OCI-LY3 (cell line): ENCODE data around the gene TOR1A.

Experiments
- EZH2phosphoT487 ChIP-seq: fragments of 200-600 bp; shearing (Covaris generic); IDR thresholded peaks from 2 replicates; pipeline ENCODE4 v1.6.1; 2018; ENCODE audit warnings: antibody characterized with exemption, mixed run types, low read depth
- TF ChIP-seq, protein P1 (sequence below): fragments of 200-600, 300-600 bp; sonication (generic); IDR thresholded peaks from 2 replicates; pipeline ENCODE4 v1.5.1; 2014; ENCODE audit warnings: antibody characterized with exemption, low read length, low read depth

DNA sequence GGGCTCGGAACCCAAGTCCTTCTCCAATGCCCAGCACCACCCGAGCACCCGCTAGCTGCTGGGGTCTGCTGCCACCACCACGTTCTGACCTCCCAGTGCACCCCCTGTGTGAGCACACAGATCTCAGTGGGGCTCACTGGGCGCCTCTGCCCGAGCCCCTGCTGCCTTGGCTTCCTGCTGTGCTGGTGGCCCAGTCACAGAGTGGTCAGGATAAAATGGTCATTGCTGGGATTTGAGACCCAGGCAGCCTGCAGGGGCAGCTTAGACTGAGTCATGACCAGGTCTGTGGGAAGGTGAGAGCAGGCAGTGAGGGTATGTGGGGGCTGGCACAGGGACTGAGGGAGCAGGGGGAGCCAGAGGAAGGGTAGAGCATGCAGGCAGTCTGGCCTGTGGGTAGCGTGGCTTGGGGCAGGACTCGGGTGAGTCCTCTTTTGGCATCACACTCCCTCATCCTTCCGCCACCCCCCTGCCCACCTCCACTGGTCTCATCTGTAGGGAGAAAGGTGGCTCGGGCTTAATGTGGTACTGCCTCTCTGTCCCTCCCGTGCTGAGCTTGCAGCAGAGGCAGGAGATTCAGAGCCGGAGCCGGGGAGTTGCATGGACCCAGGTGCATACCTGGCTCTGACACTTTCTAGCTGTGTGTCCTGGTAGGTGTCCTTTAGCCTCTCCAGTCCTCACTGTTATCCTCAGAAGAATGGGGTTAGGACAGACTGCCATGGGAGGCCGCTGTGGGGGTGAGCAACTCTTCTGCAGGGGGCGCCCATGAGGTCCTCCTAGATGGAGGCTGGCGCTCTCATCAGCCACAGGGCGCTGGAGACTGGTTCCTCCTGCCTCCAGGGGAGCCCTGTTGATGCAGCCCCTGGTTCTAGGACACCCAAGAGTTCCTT, 43.4 kb upstream of the TOR1A start:
- TF ChIP-seq, protein P1, sequence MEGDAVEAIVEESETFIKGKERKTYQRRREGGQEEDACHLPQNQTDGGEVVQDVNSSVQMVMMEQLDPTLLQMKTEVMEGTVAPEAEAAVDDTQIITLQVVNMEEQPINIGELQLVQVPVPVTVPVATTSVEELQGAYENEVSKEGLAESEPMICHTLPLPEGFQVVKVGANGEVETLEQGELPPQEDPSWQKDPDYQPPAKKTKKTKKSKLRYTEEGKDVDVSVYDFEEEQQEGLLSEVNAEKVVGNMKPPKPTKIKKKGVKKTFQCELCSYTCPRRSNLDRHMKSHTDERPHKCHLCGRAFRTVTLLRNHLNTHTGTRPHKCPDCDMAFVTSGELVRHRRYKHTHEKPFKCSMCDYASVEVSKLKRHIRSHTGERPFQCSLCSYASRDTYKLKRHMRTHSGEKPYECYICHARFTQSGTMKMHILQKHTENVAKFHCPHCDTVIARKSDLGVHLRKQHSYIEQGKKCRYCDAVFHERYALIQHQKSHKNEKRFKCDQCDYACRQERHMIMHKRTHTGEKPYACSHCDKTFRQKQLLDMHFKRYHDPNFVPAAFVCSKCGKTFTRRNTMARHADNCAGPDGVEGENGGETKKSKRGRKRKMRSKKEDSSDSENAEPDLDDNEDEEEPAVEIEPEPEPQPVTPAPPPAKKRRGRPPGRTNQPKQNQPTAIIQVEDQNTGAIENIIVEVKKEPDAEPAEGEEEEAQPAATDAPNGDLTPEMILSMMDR: no peak
- no peak for TF ChIP-seq EZH2phosphoT487
